Activated CD8-positive, alpha-beta memory T cell treated with anti-CD3 and anti-CD28 coated beads for 48 hours (primary cell): ENCODE data around the gene CHD6.

ENCODE experiments used
- DNase-seq, 3 experiments: peaks; one replicate each; pipeline ENCODE4 v3.0.0-alpha.2; 2020; ENCODE audit warnings: low read depth in 2 of 3, low spot score in 2 of 3

CHD6 gene

GRCh38 chr20:41371371-41371770 lies 246.8 kb downstream of the CHD6 start:
- DNase-seq: no peak

DNA sequence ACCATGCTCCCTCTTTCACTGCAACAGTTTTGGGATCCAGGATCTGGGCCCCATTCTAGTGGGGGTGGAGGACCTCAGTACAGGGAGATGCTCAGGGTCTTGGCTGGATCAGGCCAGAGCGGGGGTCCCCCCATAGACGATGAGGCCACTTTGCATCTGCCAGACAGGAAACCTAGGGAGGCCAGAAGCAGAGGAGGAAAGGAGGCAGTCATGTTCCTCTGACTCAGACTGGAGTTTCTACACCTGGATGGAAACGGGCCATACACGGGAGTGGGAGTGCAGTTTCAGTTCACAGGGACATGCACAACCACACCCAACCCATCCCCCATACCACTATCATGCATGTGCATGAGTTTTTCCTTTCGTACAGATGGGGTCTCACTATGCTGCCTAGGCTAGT lies 248.0 kb downstream of the CHD6 start:
- no peak for DNase-seq

- no peak for DNase-seq
These were observed 248.5 kb downstream of the CHD6 start for GRCh38 chr20:41369673-41370072.

GRCh38 chr20:41367956-41368355 lies 250.2 kb downstream of the CHD6 start:
- no peak for DNase-seq

DNA sequence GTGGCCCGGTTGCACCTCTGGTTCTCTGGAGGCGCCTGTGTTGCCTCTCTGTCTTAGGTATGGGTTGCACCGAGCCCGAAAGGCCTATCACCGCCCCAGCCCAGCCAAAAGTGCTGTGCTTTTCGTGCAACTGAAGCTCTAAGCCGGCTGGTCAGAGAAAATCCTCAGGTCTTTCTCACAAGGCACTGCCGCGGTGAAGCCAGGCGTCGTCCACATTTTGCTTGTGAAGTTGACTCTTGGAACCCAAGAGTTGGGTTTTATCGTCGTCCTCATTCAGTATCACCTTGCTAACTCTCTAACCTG lies 250.8 kb downstream of the CHD6 start:
- no peak for DNase-seq

- no peak for DNase-seq
These were observed 251.4 kb downstream of the CHD6 start, which contains the start of gene EMILIN3 for GRCh38 chr20:41366546-41367392. EMILIN3 (minus strand) TSS chr20:41366818; CDS start chr20:41366634, 184 bp downstream.

- DNase-seq: no peak
These were observed 252.2 kb downstream of the CHD6 start for GRCh38 chr20:41365777-41366545.

DNA sequence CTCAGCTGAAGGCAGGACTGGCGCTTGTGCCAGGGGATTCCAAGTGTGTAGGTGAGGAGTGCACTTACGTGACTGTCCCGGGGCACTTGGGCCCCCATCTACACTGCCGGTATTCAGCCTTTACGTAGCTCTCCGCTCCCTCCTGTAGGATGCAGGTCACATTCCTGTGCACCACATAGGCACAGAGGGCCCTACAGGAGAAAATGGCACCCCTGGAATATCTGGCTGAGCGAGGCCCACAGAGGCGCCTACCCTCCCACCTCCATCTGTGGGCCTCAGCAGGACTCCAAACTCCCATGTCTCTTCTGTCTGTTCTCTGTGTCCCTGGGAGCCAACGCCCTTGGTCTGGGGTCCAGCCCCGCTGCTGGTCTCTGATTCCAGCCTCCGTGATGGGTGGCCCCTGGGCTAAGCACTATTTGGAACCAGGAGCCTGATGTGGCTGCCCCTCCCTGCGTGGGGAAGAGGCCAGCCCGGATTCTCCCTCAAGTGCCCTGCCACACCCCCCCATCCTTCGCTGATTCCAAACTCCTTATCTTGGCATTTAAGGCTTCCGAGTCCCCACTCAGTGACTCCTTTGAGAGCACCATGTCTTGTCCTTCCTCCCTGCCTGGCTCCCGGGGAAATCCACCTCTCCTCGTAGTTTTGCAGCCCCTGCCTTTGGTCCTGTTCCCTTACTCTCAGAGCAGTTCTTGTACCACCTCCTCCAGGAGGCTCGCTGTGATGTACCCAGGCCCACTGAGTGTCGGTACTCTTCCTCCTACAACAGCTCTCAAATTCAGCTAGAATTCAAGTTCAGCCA lies 253.0 kb downstream of the CHD6 start:
- DNase-seq: no peak

- no peak for DNase-seq
These were observed 253.8 kb downstream of the CHD6 start for GRCh38 chr20:41364236-41364855.

- DNase-seq: no peak
These were observed 254.6 kb downstream of the CHD6 start for GRCh38 chr20:41363601-41364000.

DNA sequence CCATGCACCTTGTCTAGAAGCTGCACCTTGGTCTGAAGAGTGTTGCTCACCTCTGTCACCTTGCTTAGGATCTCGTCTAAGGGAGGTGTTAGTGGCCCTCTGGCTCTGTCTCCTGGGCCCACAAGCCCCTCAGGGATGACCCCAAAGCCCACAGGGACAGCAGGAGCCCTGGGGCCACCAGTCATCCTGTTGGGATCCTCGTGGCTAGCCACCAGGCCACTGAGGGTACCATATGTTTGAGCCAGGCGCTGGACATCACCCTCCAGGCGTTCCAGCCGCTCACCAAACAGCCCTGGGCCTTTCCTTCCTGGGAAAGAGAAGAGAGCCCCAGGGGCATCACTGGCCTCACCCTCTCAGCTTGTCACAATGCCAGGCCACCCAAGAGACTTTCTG lies 255.4 kb downstream of the CHD6 start:
- no peak for DNase-seq

- no peak for DNase-seq
These were observed 256.1 kb downstream of the CHD6 start for GRCh38 chr20:41361757-41362747.

GRCh38 chr20:41360831-41361756 lies 257.1 kb downstream of the CHD6 start:
- no peak for DNase-seq

- no peak for DNase-seq
These were observed 258.6 kb downstream of the CHD6 start for GRCh38 chr20:41359541-41360011.

- DNase-seq: no peak
These were observed 259.5 kb downstream of the CHD6 start for GRCh38 chr20:41358717-41359116.

DNA sequence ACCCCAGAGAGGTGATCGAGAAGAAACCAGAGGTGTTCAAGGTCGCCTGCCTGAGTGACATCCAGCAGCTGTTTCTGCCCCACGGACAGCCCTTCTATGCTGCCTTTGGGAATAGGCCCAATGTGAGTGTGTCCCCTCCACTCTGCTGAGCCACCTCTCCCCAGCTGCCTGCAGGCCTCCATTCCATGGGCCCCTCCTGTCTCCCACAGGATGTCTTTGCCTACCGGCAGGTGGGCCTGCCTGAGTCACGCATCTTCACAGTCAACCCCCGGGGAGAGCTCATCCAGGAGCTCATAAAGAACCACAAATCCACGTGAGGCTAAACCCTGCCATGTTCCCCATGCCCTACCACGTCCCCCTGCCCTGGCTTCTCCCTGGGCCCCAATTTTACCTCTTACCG lies 259.9 kb downstream of the CHD6 start:
- no peak for DNase-seq

- DNase-seq: no peak
These were observed 260.6 kb downstream of the CHD6 start for GRCh38 chr20:41357424-41358163.

GRCh38 chr20:41356951-41357350 lies 261.2 kb downstream of the CHD6 start:
- no peak for DNase-seq
